Fibroblast of pulmonary artery (primary cell): ENCODE measurements around the gene GMFB.
A peak's percentile ranks its signal among the peaks of the same experiment; 100 is the strongest.

ENCODE experiments used
- DNase-seq: peaks from one replicate; pipeline ENCODE4 v3.0.0-alpha.2; 2010; ENCODE audit warnings: low read depth
- H3K4me3 ChIP-seq: replicated peaks from 2 replicates; pipeline ENCODE4 v1.5.1; 2011; ENCODE audit warnings: low read depth, mild to moderate bottlenecking, control low read depth, low read length, moderate library complexity
- TF ChIP-seq, protein P1 (sequence below): IDR thresholded peaks from 2 replicates; pipeline ENCODE4 v1.5.1; 2011; ENCODE audit warnings: mild to moderate bottlenecking, control low read depth, low read length, inconsistent platforms; ENCODE audit errors: missing control alignments

The GMFB gene

DNA sequence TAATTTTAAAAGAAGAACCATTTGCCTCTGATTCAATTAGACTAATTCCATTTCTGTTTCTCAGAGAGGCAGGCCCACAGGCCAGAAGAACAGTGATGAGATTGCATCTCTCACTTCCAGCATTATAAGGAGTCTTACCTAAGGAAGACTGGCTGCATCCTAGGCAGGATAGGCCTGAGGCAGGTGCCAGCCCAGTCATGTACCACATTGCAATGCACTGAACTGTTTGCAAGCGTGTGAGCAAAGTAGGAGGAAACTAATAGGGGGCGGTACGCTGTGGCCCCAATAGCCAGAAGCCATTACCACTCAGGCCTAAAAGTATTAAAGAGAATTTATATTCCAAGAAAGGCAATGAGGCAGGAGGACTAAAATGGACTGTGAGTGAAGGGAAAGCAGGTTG, 35.5 kb downstream of the GMFB start:
- DNase-seq, result no peak
- TF ChIP-seq, protein P1, sequence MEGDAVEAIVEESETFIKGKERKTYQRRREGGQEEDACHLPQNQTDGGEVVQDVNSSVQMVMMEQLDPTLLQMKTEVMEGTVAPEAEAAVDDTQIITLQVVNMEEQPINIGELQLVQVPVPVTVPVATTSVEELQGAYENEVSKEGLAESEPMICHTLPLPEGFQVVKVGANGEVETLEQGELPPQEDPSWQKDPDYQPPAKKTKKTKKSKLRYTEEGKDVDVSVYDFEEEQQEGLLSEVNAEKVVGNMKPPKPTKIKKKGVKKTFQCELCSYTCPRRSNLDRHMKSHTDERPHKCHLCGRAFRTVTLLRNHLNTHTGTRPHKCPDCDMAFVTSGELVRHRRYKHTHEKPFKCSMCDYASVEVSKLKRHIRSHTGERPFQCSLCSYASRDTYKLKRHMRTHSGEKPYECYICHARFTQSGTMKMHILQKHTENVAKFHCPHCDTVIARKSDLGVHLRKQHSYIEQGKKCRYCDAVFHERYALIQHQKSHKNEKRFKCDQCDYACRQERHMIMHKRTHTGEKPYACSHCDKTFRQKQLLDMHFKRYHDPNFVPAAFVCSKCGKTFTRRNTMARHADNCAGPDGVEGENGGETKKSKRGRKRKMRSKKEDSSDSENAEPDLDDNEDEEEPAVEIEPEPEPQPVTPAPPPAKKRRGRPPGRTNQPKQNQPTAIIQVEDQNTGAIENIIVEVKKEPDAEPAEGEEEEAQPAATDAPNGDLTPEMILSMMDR, result no peak
- no peak overlapping the region for H3K4me3 ChIP-seq

DNA sequence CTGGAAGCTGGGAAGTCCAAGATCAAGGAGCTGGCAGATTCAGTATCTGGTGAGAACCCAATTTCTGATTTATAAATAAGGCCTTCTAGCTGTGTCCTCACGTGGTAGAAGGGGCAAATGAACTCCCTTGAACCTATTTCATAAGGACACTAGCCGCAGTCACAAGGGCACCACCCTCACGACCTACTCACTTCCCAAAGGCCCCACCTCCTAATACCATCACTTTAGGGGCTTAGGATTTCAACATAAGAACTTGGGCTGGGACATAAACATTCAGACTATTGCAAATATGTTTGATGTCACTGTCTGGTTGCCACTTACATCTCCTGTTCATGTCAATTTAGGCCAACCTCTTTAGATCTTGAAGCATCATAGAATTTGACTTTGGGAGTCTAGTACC, 36.8 kb downstream of the GMFB start:
- no peak for DNase-seq
- TF ChIP-seq, protein P1, result no peak
- H3K4me3 ChIP-seq, result no peak overlapping the region

DNA sequence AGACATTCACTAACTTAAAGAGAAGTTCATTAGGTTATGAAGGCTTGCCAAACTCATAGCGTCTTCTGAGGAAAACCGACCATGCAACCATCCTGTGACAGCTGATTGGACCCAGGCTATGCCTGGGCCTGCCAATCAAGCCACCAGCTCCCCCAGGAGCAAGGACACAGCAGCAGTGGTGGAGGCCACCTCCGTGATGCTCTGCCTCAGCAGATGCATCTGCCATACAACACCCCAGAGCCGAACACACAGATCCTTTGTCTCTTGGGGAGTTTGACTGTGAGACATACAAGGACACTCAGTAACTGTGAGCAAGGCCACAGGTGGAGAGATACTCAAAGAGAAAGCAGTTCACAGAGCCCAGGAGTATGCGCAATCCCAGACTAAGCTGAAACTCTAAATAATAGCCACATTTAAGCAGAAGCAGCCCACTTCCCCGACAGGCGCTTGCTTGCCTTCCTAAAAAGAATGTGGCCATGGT, 37.6 kb downstream of the GMFB start:
- DNase-seq, result no peak
- H3K4me3 ChIP-seq, result no peak overlapping the region
- TF ChIP-seq, protein P1, result no peak

DNA sequence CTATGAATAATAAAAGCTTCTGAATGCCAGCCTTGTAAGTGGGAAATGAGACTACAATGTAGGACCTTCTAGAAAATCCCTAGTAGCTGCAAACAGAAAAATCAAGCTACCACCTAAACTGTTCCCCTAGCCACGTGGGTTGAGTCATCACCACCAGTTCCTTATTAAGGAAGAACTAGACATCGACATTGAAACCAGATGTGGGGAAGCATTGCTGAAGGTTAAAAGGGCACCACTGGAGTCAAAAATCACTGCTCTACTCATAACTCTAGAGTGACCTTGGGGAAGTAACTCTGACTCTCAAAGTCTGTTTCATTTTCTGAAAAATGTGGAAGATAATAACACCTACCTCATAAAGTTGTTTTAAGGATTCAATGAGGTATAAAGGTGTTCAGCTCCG, 38.2 kb downstream of the GMFB start:
- TF ChIP-seq, protein P1, result no peak
- no peak overlapping the region for H3K4me3 ChIP-seq
- peak; percentile 21 for DNase-seq

DNA sequence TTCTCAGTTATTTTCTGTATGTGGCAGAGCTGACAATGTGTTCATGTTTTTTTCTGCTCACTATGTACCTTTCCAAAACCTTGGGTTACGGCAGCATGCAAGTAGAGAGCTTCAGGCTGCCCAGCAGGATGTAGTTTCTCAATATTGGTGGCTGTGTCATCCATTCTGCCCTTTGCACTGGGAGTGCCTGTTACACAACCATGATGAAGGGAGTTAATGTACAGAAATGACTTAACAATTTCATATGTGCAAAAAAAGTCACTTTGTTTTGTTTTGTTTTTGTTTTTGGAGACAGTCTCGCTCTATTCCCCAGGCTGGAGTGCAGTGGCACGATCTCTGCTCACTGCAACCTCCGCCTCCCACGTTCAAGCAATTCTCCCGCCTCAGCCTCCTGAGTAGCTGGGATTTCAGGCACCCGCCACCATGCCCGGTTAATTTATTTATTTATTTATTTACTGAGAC, 41.5 kb downstream of the GMFB start:
- DNase-seq, result peak; percentile 92
- TF ChIP-seq, protein P1, result no peak
- no peak overlapping the region for H3K4me3 ChIP-seq

DNA sequence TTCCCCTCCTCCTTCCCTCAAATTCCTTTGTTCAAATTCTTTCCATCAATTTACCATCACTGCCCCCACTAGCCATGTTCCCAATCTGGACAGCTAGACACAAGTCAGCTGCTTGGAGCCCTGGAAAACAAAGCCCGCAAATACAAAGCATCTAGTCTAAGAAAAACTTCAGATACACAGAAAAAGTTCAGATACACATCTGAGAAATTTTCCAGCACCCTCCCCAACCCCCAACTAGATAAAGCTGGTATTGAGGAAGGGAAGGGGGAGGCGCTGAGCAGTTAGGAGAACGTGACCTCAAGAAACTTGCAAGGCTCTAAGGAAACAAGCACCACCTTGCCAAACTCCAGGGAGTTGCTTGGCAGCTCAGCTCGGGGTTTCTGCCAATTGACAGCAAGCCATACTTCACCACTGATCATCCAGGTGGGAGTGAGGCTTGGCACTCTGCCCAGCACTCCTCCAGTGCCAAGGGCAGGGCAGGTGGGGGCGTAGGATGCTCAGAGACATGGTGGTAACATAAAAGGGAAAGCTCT, 42.6 kb downstream of the GMFB start:
- TF ChIP-seq, protein P1, result no peak
- DNase-seq, result peak; percentile 94
- H3K4me3 ChIP-seq, result peak overlapping the region; percentile 10

DNA sequence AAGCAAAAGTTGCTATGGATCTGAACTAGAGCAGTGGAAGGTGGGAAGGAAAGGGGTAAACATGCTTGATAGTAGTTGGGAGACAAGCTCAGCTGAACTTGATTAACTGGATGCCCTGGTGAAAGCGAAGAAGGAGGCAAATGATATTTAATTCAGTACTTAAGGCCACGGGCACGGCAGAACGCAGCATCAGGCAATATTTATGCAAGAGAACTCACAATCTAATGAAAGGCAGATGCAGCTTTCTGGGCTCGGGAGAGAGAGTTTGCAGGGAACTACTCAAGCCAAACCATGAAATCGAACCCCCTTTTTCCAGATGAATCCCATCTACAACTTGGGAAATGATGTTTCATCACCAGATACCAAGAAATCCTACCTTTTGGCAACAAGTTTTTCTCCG, 44.1 kb downstream of the GMFB start:
- H3K4me3 ChIP-seq, result no peak overlapping the region
- DNase-seq, result no peak
- TF ChIP-seq, protein P1, result no peak
